Measurements from ENCODE around the gene RRBP1.

Gene RRBP1

DNA sequence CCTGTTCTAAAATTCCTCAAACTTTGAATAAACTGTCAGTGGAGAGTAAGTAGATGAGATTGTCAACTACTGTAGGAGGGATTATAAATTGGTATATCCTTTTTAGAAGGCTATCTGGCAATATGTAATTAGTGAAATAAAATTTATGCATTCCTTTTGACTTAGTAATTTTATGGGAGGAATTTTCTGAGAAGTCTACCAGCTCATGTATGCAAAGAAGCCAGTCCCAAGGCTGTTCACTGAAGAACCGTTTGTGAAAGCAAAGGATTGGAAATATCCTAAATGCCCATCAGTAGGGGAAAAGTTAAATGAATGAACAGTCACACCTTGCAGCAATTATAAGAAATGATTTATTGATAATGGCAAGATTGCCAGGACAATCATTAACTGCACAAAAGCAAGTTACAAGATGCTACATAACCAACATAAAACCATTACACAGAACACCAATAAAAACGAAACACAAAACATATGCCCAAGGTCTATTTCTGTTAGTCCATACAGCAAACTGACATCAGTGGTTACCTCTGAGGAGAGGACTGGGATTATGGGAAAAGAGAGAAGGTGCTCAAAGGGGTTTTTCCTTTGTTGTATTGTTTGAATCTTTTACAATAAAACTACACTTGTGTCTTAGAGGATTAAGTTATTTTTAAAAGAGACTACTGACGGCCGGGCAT is 116.7 kb downstream of the RRBP1 start:
- Histone ChIP-seq H2AFZ (ENCODE audit: low read length) (no peak overlapping the region), H3K4me1 (ENCODE audit: low read length) (no peaks in the 10 kb centered on the region), H3K27me3 (replicated peaks; ENCODE audit: insufficient read depth, low read length) (no peaks in the 10 kb centered on the region), H3K79me2 (ENCODE audit: low read length) (peaks cover 4% of the 10 kb centered on the region), H3K27ac (ENCODE audit: low read length) (no peak overlapping the region), H3K9me3 (replicated peaks; ENCODE audit: insufficient read depth, low read length) (no peaks in the 10 kb centered on the region), H3K4me3 (ENCODE audit: low read length) (no peak overlapping the region), H3K4me2 (ENCODE audit: low read depth, low read length) (no peak overlapping the region), H3K9ac (ENCODE audit: low read length) (no peak overlapping the region), H3K36me3 (replicated peaks; ENCODE audit: insufficient read depth, low read length) (no peaks in the 10 kb centered on the region), H3K9me2 (replicated peaks; ENCODE audit: insufficient read depth, low read length) (no peaks in the 10 kb centered on the region), H3F3A (ENCODE audit: insufficient read depth, low read length) (no peaks in the 10 kb centered on the region), H4K20me1 (ENCODE audit: insufficient read depth, low read length) (no peaks in the 10 kb centered on the region)
- TF ChIP-seq EZH2 (optimal IDR thresholded peaks at IDR 0.05; ENCODE audit: low read depth, low read length): no peak
- TF ChIP-seq EZH2phosphoT487 (IDR thresholded peaks at IDR 0.05; ENCODE audit: low read length): no peak
- TF ChIP-seq, protein P1, sequence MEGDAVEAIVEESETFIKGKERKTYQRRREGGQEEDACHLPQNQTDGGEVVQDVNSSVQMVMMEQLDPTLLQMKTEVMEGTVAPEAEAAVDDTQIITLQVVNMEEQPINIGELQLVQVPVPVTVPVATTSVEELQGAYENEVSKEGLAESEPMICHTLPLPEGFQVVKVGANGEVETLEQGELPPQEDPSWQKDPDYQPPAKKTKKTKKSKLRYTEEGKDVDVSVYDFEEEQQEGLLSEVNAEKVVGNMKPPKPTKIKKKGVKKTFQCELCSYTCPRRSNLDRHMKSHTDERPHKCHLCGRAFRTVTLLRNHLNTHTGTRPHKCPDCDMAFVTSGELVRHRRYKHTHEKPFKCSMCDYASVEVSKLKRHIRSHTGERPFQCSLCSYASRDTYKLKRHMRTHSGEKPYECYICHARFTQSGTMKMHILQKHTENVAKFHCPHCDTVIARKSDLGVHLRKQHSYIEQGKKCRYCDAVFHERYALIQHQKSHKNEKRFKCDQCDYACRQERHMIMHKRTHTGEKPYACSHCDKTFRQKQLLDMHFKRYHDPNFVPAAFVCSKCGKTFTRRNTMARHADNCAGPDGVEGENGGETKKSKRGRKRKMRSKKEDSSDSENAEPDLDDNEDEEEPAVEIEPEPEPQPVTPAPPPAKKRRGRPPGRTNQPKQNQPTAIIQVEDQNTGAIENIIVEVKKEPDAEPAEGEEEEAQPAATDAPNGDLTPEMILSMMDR (IDR thresholded peaks at IDR 0.05; ENCODE audit: low read length): no peak
- DNase-seq: no peak
